Activated CD8-positive, alpha-beta memory T cell treated with anti-CD3 and anti-CD28 coated beads for 48 hours (primary cell): ENCODE measurements around the gene RPH3AL.
"Not testable (repeated sequence)": the region's sequence is repeated elsewhere in the genome, so short reads cannot be mapped to it uniquely, and the experiment has no call there.

Source experiments
- DNase-seq, 3 experiments: peaks; one replicate each; pipeline ENCODE4 v3.0.0-alpha.2; 2020; ENCODE audit warnings: low read depth in 2 of 3, low spot score in 2 of 3

Gene RPH3AL

GRCh38 chr17:283911-284675 is 68.5 kb downstream of the RPH3AL start:
- no peak for DNase-seq

DNA sequence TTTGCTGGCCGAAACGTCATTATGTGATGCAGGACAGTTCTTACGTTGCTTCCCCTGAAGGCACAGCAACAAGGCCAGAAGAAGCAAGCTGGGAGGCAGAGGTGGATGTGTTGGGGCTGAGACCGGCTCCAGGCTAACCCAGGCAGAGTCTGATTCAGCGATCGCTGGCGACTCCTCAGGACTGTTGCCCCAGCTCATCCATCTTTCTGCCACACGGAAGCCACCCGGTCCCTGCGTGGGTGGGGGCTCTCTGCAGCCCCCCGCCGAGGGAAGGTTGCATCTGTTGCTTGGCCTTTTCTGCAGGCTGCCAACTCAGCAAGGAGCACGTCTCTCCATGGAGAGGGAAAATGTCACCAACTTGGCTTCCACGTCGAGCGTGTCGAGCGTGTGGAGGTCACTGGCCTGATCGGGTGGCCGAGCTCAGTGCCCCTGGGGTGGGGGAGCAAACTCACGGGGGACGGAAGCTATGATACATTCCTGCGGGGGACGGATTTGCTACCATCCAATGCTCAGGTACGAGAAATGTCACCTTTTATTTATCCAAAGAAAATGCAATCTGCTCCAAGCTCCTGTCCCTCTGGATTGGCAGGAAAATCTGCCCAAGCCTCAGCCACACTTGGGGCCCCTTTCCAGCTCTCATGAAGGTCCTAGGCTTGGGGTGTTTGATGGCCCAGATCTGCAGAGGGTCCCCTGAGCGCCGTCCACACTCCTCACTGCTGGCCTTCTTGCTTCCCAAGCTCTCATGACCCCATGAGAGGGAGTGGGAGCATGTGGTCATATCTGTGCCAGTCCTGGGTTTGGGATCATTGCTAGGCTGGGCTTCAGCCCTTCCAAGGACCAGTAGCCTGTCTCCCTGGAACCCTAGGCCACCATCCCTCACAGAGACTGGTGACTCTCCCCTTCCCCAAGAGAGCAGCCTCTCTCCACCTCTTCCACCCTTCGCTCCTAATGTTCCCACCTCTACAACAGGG is 69.4 kb downstream of the RPH3AL start:
- no peak for DNase-seq

DNA sequence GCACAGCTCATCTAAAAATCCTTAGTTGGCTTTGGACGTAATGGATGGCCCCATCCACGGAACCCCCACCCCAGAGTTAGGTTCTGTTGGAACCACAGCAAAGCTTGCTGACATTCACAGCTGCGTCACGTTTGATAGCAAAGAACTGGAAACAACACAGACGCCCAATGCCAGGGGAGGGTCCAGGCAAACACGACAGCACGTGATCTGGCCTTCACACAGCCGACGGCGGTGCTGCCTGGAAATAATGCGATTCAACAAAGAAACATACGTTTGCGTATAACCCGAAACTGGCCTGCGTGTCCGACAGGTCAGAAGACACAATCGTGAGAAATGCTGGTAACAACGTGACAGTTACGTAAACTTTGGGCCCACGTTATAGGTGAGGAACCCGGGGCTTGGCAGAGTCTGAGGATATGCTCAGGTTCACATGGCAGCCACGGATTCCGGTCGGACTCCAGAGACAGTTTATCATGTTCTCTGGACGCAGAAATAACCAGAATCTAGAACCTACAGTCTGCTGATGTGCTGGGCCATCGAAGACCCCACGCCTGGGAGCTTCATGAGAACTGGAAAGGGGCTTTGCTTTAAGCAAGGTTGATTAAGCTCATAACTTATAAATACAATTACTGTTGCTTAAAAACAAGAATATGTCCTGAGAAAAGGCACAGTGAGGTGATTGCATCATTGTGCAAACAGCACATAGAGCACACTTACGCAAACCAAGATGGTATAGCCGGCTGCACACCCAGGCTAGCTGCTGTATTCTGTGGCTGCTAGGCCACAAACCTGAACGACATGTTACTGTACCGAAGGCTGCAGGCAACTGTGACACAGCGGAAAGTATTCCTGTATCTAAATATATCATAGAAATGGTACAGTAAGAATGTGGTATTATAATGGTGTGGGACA is 70.4 kb downstream of the RPH3AL start:
- no peak for DNase-seq

GRCh38 chr17:281365-281999 is 71.1 kb downstream of the RPH3AL start:
- no peak for DNase-seq

DNA sequence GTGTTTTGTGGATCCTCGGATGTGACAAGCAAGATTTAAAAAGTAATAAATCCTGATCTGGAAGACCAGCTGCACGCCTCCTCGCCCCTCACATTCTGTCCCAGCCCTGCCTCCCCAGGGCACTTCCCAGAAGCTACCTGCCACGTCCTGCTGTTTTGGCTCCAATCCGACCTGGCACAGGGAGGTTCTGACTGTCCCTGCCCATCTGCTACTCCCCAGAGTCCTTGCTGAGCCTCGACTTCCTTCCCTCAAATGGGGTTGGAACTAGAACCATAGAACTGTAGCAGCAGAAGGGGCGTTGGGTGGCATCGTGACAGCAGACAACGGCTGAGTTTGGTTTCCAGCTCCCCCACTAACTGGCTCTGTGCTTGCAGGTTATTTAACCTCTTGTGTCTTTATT is 71.7 kb downstream of the RPH3AL start:
- no peak for DNase-seq

- no peak for DNase-seq
Measured at GRCh38 chr17:280216-280615, 72.4 kb downstream of the RPH3AL start.

GRCh38 chr17:279776-280175 is 72.8 kb downstream of the RPH3AL start:
- DNase-seq, result no peak

DNA sequence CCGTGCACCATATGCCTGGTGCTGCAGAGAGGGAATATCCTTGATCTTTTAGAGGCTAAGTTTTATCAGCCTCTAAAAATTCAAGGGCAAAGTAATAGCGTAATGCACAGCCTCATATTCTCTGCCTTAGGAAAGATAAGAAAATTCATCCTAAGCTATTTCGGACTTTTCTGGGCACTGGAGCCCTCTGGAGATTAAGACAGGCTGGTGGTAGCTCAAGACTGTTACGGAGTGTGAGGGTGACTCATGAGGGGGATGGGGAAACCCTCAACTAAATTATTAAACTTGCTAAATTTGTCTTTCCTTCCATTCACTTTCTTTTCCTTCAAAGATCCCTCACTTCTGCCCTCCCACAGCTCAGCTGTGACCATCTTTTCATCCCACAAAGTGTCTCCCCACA is 73.3 kb downstream of the RPH3AL start:
- no peak for DNase-seq

DNA sequence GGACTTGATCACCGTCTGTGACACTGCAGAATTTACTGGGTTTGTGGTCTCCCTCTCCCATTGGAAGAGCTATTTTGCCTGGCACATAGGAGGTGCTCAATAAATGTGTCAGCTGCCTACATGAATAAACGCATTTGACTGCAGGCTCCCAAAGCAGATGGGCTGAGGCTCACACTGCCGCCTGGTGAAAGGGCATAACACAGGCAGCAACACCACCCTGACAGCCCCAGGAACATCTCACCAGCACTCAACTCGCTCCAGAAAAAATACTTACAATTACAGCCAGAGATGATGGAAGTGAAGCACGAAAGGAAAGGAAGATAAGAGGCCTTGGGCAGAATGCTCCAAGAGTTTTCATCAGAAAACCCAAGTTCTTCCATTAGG is 73.9 kb downstream of the RPH3AL start:
- DNase-seq, result no peak

DNA sequence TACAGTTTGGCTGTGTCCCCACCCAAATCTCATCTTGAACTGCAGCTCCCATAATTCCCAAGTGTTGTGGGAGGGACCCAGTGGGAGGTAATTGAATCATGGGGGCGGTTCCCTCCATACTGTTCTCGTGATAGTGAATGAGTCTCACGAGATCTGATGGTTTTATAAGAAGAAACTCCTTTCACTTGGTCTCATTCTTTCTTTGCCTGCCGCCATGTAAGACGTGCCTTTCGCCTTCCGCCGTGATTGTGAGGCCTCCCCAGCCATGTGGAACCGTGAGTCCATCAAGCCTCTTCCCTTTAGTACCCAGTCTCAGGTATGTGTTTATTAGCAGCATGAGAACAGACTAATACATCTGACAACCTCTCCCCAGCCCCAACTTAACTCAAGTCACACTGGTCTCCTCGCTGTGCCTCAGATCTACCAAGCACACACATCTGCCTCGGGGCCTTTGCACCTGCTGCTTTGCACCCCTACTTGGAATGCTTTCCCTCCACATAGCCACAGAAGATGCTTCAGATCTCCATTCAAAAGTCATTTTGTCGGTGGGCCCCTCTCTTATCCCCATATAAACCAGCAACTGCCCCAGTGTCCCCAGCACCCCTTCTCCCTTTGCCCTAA is 74.4 kb downstream of the RPH3AL start:
- DNase-seq, result no peak

- no peak for DNase-seq
Measured at GRCh38 chr17:274902-275301, 77.7 kb downstream of the RPH3AL start.

- no peak for DNase-seq
Measured at GRCh38 chr17:273981-274832, 78.4 kb downstream of the RPH3AL start.

GRCh38 chr17:272856-273255 is 79.8 kb downstream of the RPH3AL start:
- not testable (repeated sequence) for DNase-seq

DNA sequence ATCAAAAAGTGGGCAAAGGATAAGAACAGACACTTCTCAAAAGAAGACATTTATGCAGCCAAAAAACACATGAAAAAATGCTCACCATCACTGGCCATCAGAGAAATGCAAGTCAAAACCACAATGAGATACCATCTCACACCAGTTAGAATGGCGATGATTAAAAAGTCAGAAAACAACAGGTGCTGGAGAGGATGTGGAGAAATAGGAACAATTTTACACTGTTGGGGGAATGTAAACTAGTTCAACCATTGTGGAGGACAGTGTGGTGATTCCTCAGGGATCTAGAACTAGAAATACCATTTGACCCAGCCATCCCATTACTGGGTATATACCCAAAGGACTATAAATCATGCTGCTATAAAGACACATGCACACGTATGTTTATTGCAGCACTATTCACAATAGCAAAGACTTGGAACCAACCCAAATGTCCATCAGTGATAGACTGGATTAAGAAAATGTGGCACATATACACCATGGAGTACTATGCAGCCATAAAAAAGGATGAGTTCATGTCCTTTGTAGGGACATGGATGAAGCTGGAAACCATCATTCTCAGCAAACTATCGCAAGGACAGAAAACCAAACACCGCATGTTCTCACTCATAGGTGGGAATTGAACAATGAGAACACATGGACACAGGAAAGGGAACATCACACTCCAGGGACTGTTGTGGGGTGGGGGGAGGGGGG is 80.5 kb downstream of the RPH3AL start:
- DNase-seq, result not testable (repeated sequence)

DNA sequence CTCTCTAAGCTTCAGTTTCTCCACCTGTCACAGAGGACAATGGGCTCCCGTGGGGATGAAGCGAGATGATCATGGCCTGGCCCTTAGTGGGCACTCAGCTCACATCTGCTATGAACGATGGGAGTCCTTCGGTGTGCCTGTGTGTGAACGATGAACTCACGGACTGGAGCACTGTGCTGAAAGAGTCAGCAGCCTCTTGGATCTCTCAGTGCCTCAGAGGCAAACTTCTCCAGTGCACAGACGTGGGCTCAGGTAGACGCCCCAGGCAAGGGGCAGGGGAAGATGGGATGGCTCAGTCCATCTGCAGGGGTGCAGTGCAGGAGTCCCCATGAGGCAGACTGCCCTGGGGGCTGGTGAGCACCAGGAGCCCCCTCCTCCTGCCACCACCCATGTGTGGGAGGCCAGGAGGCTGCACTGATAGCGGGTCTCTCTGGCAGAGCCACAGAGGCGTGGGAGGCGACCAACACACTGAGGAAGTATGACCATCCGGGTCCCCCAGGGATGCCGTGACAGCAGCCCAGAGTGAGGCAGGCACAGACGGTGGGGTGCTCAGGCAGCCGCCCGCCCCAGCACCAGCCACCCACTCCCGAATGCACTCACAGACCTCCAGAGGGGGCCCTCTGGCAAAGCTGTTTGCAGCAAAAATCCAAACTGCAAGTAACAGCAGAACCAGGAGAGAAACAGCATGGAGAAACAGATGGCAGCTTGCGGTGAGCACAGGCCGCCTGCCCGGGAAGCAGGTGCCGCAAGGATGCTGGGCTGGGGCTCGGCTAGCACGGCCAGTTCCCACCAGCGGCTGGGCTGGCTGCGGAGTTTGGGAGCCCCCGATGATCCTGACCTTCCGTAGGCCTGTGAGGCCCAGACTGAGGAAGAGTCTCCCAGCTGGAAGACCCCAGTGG is 82.7 kb downstream of the RPH3AL start:
- no peak for DNase-seq

DNA sequence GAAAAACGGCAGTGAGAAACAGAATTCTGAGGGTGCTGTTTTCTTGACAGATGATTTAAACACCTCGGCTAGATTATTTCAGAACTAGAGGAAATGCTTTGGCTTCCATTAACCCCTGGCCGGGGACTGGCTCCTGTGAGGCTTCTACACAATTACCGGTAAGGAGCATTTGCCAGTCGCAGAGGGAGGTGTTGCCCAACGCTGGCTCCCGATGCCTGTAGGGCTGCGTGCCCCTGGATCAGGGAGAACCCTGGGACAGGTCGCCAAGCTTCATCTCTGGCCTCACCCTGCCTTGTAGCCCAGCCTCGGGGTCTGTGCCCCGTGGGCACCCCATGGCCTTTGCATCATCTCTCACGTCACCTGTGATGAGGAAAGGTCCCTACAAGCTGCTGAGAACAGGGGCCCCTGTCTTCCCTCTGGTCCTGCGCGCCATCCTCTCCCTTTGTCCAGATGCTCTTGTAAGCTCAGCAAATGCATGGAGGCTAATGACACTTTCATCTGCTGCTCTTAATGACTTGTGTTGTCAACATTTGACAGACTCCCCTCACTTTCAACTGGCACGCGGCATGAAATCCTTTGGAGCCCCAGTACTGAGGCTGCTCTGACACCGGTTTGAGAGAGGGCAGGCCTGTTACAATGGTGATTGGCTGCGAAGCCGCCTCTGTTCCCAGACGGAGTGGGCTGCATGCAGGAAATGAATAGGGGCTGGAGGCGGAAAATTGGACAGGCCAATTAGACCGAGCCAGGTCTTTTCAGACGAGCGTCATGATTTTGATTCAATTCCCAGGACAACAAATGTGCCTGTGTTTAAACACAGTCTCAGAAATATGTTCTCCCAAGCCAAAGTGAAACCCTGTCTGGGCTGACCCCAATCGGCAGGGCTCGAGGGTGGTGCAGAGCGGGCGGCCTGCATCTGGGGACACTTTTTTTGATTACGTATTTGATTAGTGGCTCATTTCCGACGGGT is 85.6 kb downstream of the RPH3AL start:
- no peak for DNase-seq

- no peak for DNase-seq
Measured at GRCh38 chr17:266219-266618, 86.4 kb downstream of the RPH3AL start.
